IMR-90 (cell line): ENCODE data around the gene DYRK2.

Source experiments
- BHLHE40 ChIP-seq: fragments of 150-350 bp; IDR thresholded peaks from 2 replicates; pipeline ENCODE4 v1.6.1; 2016; ENCODE audit warnings: mild to moderate bottlenecking, low read depth, low read length
- CEBPB ChIP-seq: IDR thresholded peaks from 2 replicates; pipeline ENCODE4 v1.6.1; 2012; ENCODE audit warnings: low read depth, low read length, improper control_type of control experiment
- FOS ChIP-seq: fragments of 150-350 bp; IDR thresholded peaks from 2 replicates; pipeline ENCODE4 v1.6.1; 2016; ENCODE audit warnings: low read depth, low read length
- MAZ ChIP-seq: IDR thresholded peaks from 2 replicates; pipeline ENCODE4 v1.6.1; 2012; ENCODE audit warnings: low read depth, mild to moderate bottlenecking, low read length, improper control_type of control experiment, moderate library complexity, borderline replicate concordance
- MXI1 ChIP-seq: IDR thresholded peaks from 2 replicates; pipeline ENCODE4 v1.6.1; 2012; ENCODE audit warnings: low read depth, mild to moderate bottlenecking, low read length, moderate library complexity, borderline replicate concordance
- POLR2A ChIP-seq: IDR thresholded peaks from 2 replicates; pipeline ENCODE4 v1.6.1; 2012; ENCODE audit warnings: mild to moderate bottlenecking, low read depth, low read length
- RAD21 ChIP-seq: IDR thresholded peaks from 2 replicates; pipeline ENCODE4 v1.6.1; 2012; ENCODE audit warnings: low read length, improper control_type of control experiment
- RCOR1 ChIP-seq: IDR thresholded peaks from 2 replicates; pipeline ENCODE4 v1.6.1; 2012; ENCODE audit warnings: mild to moderate bottlenecking, low read length, improper control_type of control experiment; ENCODE audit not compliant: insufficient replicate concordance
- TF ChIP-seq, protein P1 (sequence below): conservative IDR thresholded peaks from 2 replicates; pipeline ENCODE4 v1.5.1; 2012; ENCODE audit warnings: mild to moderate bottlenecking, low read depth, low read length, improper control_type of control experiment
- TF ChIP-seq, protein P2 (sequence below): fragments of 150-350 bp; IDR thresholded peaks from 2 replicates; pipeline ENCODE4 v1.6.1; 2016; ENCODE audit warnings: low read depth, mild to moderate bottlenecking, low read length, moderate library complexity, borderline replicate concordance
- TF ChIP-seq, protein P3 (sequence below): fragments of 150-350 bp; IDR thresholded peaks from 2 replicates; pipeline ENCODE4 v1.6.1; 2017; ENCODE audit warnings: mild to moderate bottlenecking, antibody characterized with exemption, low read length, low read depth

DNA sequence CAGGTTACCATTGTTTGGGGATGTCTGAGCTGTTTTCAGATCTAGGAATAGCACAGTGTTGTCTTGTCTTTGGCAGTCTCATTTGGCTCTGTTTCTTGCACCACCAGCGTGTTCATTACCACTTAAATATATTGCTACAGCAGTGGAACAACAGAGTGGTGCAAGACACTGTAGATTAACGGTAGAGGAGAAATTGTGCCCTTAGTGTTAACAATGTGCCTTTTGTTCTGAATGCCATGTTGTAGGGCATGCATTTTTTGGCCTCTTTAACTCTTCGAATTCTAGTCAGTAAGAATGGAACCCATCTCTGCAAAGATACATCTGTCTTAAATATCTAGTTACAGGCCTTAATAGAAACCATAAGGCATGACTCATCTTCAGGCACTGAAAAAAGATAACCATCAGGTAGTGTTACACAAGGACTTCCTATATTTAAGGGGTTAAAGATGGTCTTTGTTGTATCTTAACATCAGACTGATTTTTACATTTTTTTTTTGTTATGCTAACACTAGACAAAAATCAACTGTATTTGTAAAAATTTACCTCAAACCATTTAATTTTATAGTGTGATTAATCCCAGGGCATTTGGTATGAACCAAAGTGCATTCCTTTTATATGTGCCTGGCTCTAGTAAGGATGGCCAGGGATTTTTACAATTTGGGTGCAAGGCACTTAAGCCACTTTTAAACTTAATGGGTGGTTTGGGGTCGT is 12.9 kb downstream of the DYRK2 start:
- TF ChIP-seq, protein P1, sequence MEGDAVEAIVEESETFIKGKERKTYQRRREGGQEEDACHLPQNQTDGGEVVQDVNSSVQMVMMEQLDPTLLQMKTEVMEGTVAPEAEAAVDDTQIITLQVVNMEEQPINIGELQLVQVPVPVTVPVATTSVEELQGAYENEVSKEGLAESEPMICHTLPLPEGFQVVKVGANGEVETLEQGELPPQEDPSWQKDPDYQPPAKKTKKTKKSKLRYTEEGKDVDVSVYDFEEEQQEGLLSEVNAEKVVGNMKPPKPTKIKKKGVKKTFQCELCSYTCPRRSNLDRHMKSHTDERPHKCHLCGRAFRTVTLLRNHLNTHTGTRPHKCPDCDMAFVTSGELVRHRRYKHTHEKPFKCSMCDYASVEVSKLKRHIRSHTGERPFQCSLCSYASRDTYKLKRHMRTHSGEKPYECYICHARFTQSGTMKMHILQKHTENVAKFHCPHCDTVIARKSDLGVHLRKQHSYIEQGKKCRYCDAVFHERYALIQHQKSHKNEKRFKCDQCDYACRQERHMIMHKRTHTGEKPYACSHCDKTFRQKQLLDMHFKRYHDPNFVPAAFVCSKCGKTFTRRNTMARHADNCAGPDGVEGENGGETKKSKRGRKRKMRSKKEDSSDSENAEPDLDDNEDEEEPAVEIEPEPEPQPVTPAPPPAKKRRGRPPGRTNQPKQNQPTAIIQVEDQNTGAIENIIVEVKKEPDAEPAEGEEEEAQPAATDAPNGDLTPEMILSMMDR, result no peak
- TF ChIP-seq RAD21 (no peak), BHLHE40 (no peak; the same call in 1 of the 2 replicates), POLR2A (no peak), MXI1 (no peak), CEBPB (peak; percentile 54), RCOR1 (no peak), MAZ (no peak), FOS (peak; percentile 80)
- TF ChIP-seq, protein P2, sequence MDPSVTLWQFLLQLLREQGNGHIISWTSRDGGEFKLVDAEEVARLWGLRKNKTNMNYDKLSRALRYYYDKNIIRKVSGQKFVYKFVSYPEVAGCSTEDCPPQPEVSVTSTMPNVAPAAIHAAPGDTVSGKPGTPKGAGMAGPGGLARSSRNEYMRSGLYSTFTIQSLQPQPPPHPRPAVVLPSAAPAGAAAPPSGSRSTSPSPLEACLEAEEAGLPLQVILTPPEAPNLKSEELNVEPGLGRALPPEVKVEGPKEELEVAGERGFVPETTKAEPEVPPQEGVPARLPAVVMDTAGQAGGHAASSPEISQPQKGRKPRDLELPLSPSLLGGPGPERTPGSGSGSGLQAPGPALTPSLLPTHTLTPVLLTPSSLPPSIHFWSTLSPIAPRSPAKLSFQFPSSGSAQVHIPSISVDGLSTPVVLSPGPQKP, result no peak
- TF ChIP-seq, protein P3, sequence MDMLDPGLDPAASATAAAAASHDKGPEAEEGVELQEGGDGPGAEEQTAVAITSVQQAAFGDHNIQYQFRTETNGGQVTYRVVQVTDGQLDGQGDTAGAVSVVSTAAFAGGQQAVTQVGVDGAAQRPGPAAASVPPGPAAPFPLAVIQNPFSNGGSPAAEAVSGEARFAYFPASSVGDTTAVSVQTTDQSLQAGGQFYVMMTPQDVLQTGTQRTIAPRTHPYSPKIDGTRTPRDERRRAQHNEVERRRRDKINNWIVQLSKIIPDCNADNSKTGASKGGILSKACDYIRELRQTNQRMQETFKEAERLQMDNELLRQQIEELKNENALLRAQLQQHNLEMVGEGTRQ, result no peak
